Activated naive CD8-positive, alpha-beta T cell (primary cell): Measurements from ENCODE around the gene DST.

ENCODE experiments used
- H3K27ac Mint-ChIP-seq: one replicate; pipeline ENCODE4 v1.8.0; 2021; ENCODE audit warnings: mixed read lengths
- H3K27me3 Mint-ChIP-seq: one replicate; pipeline ENCODE4 v1.8.0; 2021; ENCODE audit warnings: mixed read lengths
- H3K36me3 Mint-ChIP-seq: one replicate; pipeline ENCODE4 v1.8.0; 2021; ENCODE audit warnings: mixed read lengths
- H3K4me1 Mint-ChIP-seq: one replicate; pipeline ENCODE4 v1.8.0; 2021; ENCODE audit warnings: low read depth, mixed read lengths
- H3K4me3 Mint-ChIP-seq: one replicate; pipeline ENCODE4 v1.8.0; 2021; ENCODE audit warnings: mild to moderate bottlenecking, mixed read lengths
- H3K9me3 Mint-ChIP-seq: one replicate; pipeline ENCODE4 v1.8.0; 2021; ENCODE audit warnings: low read depth, mixed read lengths

Gene DST

DNA sequence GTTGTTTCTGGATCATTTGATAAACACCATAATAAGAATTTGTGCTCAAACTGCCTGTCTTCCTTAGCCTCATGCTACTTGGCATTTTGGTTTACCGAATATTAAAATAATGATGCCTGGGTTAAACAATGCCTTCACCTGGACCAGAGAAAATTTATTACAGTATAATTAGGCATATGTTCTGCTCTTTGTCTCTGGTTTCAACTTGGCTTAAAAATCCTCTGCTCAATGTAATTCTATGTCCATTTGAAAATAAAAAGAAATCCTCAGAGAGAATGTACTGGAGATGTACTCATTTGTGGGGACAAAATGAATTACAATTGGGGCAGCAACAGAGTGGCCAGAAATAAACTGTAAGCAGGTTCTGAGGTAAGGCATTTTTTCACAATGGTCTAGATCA, 95.0 kb downstream of the DST start:
- Mint-ChIP-seq H3K36me3 (no peaks in the 10 kb centered on the region), H3K27me3 (no peaks in the 10 kb centered on the region), H3K4me3 (no peak overlapping the region), H3K4me1 (no peaks in the 10 kb centered on the region), H3K27ac (no peak overlapping the region), H3K9me3 (no peaks in the 10 kb centered on the region)

DNA sequence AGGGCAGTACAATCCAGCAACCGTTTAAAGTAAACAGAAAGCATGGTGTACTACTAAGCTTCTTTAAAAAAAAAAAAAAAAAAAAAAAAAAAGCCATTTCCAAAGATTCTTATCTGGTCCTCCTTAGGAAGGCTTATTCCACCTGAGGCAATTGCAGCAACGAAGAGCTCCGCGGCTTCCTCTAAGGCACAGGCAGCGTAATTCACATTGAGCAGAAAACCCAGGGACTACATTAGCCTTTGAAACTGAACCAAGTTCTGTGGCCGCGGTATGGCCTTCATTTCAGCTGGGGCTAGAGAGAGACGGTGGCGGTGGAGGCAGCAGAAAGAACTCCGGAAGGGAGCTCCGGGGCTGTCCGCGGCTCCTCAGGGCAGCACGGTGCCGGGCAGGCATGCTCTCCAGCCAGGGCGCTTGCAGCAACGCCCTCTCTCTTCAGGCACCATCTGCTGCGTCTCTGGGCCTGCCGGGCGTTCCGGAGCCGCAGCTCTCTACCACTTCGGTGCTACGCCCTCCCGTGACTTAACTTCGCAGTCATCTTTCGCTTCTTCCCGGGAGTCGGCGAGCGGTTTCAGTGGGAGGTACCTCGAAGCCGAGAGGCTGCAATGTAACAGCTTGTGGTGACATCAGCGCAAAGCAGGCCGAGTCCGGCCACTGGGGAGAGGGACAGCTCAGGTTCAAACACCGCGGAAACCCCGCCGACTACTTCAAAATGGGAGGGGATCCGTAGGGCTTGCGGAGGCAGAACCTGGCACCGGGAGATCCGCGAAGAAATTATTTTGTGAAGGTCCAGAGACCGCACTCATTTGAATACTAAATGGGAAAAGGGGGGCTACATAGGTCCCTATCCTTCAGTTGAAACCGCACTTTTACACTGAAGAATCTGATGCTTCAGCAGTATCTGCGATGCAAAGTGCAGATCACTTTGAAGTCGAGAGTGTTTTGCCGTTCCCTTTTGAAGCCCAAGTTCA, 100.0 kb downstream of the DST start:
- H3K4me3 Mint-ChIP-seq, result no peak overlapping the region
- no peak overlapping the region for H3K27ac Mint-ChIP-seq
- no peaks in the 10 kb centered on the region for H3K36me3 Mint-ChIP-seq
- no peaks in the 10 kb centered on the region for H3K9me3 Mint-ChIP-seq
- no peaks in the 10 kb centered on the region for H3K4me1 Mint-ChIP-seq
- no peaks in the 10 kb centered on the region for H3K27me3 Mint-ChIP-seq

DNA sequence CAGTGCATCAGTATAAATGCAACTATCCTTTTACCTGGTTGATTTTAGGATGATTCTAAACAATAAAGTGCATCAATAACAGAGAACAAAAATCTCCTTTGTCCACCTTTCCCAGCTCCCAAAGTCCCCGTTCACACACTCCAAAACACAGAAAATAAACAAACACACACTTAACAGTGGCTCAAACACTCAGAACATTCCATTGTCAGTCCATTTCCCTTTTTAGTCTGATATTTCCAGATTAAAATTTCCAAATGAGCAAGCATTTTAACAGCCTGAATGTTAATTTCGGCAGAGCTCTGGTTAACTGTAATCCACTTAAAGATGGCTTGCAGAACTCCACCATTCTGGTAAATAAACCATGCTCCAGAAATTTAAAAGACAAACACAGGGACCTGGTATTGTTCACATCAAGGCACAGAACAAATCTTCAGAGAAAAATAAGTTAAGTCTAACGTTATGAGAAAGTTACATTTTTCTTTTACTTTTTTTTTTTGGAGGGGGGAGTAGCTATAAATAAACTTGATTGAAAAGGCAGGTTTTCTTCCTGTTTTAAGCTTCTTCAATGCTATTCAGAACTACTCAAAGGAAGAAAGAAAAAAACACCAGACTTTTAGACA, 100.8 kb downstream of the DST start:
- H3K4me3 Mint-ChIP-seq, result no peak overlapping the region
- no peaks in the 10 kb centered on the region for H3K9me3 Mint-ChIP-seq
- no peaks in the 10 kb centered on the region for H3K36me3 Mint-ChIP-seq
- peaks cover 3% of the 10 kb centered on the region for H3K27me3 Mint-ChIP-seq
- no peak overlapping the region for H3K27ac Mint-ChIP-seq
- H3K4me1 Mint-ChIP-seq, result no peaks in the 10 kb centered on the region

DNA sequence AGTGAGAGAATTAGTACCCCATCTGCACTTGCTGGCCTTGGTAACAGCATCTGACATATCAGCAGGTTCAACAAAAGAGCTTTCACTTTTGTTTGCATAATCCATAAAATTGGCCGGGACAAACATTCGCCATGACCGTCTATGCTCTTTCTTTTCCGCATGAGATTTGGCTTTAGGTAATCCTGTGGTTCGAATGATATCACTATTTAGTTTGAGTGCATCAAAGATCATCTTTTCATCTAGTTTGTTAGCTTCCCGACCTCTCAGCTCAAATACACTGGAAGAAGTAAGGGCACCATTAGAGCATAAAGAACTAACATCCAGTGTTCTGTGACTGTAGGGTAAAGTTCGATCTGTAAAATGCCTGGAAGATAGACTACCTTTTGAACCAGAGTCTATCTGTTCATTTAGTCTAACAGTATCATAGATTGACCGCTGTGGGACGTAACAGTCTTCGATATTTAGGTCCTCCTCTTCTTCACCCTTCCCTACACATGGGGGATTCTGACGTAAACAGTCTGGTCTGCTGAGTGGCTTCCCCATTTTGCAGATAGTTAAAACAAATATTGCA, 101.6 kb downstream of the DST start:
- Mint-ChIP-seq H3K27me3 (peaks cover 3% of the 10 kb centered on the region), H3K9me3 (no peaks in the 10 kb centered on the region), H3K4me3 (no peak overlapping the region), H3K27ac (no peak overlapping the region), H3K4me1 (no peaks in the 10 kb centered on the region), H3K36me3 (no peaks in the 10 kb centered on the region)

DNA sequence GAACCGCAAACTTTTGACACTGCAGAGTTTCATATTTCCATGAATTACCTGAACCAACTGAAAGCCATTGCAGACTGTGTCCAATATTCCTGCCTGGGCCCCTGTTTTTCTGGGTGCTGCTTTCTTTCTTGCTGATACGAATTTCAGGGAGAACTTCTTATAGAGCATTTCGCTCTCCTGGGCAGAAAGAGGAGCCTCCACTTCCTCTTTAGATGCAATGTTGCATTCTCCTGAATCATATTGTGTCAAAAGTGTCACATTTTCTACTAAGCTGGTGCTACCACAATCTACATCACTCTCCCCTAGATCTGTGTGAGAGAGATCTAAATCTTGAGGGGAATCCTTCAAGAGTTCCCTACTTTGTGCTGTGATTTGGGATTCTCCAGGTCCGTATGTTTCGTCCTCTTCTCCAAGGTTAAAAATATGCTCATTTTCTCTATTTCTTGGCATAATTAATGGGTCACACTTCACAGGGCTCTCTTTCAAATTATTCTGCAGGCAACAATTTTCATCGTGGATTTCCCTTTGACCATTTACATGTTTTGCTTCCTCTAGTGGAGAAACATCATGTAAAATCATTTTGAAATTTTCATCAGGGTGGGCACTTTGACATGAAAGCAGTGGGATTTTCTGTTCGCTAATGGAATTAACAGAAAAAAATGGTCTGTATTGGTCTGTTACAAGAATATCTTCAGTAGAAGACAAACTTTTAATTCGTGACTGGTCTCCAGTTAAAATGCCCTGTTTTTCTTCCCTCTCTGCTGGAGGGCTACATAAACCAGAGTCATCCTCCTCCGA, 102.3 kb downstream of the DST start:
- no peaks in the 10 kb centered on the region for H3K36me3 Mint-ChIP-seq
- peaks cover 3% of the 10 kb centered on the region for H3K27me3 Mint-ChIP-seq
- no peak overlapping the region for H3K27ac Mint-ChIP-seq
- H3K4me1 Mint-ChIP-seq, result no peaks in the 10 kb centered on the region
- no peaks in the 10 kb centered on the region for H3K9me3 Mint-ChIP-seq
- no peak overlapping the region for H3K4me3 Mint-ChIP-seq

DNA sequence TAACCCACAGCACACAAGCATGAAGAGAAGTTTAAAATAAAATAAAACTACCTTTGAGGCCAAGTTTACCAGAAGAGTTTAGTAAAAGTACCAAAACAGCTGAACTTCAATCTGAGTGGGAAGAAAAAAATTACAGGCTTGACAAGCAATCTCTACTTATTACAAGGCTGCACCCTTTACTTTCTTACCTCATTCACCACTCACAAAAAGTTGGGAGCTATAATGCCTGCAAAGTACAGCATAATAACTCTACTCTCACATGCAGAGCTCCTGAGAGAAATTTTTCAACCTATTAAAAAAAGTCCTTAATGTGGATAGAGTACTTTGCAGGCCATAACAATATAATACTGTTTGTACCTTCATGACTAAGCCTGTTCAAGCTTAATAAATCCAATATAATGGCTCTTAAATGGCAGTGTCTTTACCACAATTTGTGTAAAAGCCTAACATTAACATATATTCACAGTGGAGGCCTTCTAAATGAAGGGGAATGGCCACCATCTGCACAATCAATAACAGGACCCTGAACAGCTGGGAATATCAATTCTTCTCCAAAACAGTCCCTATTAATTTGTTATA, 103.1 kb downstream of the DST start:
- no peaks in the 10 kb centered on the region for H3K9me3 Mint-ChIP-seq
- H3K27ac Mint-ChIP-seq, result no peak overlapping the region
- peaks cover 5% of the 10 kb centered on the region for H3K27me3 Mint-ChIP-seq
- no peaks in the 10 kb centered on the region for H3K36me3 Mint-ChIP-seq
- H3K4me1 Mint-ChIP-seq, result no peaks in the 10 kb centered on the region
- H3K4me3 Mint-ChIP-seq, result no peak overlapping the region

DNA sequence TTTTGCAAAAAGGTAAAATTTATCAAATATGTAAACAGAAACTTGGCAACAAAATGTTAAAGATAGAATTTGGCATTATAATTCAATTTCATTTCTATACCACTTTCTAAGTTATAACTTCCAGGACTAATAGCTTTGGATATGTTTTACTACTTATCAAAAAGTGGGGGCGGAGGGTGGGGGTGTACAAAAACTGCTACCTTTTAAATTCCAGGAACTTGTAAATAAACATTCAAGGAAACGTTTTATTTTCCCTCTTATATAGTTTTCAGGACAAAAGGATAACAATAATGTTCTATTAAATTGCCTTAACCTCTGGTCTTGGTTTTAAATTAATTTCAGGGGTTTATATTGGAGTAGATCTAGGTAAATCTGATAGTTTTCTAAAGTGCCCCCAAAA, 103.8 kb downstream of the DST start:
- H3K9me3 Mint-ChIP-seq, result no peaks in the 10 kb centered on the region
- no peaks in the 10 kb centered on the region for H3K36me3 Mint-ChIP-seq
- no peak overlapping the region for H3K27ac Mint-ChIP-seq
- H3K27me3 Mint-ChIP-seq, result peaks cover 5% of the 10 kb centered on the region
- H3K4me3 Mint-ChIP-seq, result no peak overlapping the region
- H3K4me1 Mint-ChIP-seq, result no peaks in the 10 kb centered on the region

DNA sequence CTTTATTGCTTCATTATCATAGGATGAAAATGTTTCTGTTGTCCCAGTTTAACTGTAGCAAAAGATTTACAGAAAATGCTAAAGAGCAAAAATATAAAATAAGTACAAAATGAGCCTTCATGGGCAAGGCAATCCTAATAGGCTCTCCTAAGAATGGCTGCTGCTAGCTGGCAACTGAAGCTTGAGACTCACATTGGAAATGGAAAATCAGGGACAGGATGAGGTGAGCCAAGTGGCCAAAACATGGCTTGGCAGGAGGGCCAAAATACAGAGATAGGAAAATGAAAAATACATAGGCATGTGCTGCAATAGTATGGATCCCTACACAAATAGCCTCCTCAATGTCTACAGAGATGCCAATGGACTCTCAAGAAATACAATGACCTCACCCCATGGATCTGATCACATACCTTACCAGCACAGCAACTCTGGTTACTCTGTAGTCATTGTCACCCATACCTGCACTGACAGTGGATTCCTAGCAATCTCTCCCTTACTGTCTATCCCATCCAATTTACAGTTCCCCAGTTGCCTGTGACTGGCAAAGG, 105.4 kb downstream of the DST start:
- H3K4me1 Mint-ChIP-seq, result no peaks in the 10 kb centered on the region
- H3K27me3 Mint-ChIP-seq, result peaks cover 5% of the 10 kb centered on the region
- no peak overlapping the region for H3K27ac Mint-ChIP-seq
- no peak overlapping the region for H3K4me3 Mint-ChIP-seq
- H3K9me3 Mint-ChIP-seq, result no peaks in the 10 kb centered on the region
- H3K36me3 Mint-ChIP-seq, result no peaks in the 10 kb centered on the region

DNA sequence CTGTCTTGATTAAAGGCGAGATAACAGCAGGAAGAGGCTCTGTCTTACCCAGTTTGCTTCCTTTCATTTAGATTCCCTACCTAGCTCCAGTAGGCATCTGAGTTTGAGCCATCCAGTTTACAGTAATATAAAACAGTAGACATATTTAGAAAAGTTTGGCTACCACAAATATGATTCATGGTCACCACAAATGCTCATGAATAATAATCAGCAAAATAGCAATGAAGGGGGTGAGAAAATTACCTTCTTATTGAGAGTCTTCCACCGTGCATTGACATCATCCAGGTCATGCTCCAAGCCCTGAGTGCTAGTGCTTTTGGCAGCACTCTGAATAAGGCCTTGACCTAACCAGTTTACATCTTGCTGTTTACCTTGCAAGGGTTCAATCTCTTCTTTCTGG, 106.2 kb downstream of the DST start:
- no peaks in the 10 kb centered on the region for H3K4me1 Mint-ChIP-seq
- H3K27me3 Mint-ChIP-seq, result peaks cover 5% of the 10 kb centered on the region
- no peak overlapping the region for H3K4me3 Mint-ChIP-seq
- H3K9me3 Mint-ChIP-seq, result no peaks in the 10 kb centered on the region
- no peaks in the 10 kb centered on the region for H3K36me3 Mint-ChIP-seq
- no peak overlapping the region for H3K27ac Mint-ChIP-seq

DNA sequence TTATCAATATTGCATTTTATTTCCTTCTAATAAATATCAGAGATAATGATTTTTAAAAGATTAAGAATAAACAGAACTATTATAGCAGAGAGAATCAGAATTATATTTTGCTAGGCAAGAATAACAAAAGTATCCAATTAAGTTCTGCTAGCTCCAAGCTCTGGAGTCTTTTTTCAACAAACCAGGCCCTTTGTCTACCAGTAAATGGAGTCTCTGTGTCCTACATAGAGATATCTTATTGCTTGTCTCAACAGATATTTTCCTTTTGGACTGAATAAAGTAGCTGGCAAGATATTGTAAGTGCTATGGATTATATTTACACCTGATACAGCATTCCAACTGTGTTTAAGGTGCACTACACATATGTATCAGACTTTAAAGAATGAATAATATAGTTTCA, 107.1 kb downstream of the DST start:
- H3K4me1 Mint-ChIP-seq, result no peaks in the 10 kb centered on the region
- H3K36me3 Mint-ChIP-seq, result no peaks in the 10 kb centered on the region
- H3K9me3 Mint-ChIP-seq, result no peaks in the 10 kb centered on the region
- H3K27ac Mint-ChIP-seq, result no peak overlapping the region
- peaks cover 5% of the 10 kb centered on the region for H3K27me3 Mint-ChIP-seq
- H3K4me3 Mint-ChIP-seq, result no peak overlapping the region

DNA sequence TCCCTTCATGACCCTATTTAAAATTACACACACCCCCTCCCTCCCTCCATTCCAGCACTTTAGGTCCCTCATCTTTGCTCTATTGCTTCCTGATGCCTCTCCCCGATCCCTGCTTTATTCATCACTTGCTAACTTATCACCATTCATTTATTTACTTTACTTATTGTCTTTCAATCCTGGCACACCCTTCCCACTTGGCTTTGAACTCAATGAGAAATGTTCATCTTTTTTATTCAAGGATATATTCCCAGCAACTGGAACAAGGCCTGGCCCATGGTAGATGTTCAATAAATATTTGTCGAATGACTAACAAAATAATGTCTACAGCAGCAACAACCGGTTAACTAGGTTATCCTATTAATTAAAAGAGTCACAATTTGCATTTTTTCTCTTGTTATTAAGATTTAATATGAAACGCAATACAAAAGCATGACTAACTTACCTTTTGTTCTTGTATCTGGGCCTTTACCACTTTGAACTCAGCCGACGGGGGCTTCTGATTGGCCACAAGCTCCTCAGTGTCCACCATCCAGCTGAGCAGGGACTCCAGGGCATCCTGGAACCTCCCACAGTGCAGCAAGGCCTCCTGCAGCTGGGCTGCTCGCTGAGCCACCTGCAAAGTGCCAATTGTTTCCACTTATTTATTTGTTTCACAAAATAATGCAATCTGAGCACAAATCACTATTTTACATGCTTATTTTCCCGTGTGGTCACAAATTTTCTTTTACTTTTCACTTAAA, 107.8 kb downstream of the DST start:
- H3K27ac Mint-ChIP-seq, result no peak overlapping the region
- no peaks in the 10 kb centered on the region for H3K4me1 Mint-ChIP-seq
- H3K36me3 Mint-ChIP-seq, result no peaks in the 10 kb centered on the region
- no peaks in the 10 kb centered on the region for H3K9me3 Mint-ChIP-seq
- H3K4me3 Mint-ChIP-seq, result no peak overlapping the region
- peaks cover 5% of the 10 kb centered on the region for H3K27me3 Mint-ChIP-seq

DNA sequence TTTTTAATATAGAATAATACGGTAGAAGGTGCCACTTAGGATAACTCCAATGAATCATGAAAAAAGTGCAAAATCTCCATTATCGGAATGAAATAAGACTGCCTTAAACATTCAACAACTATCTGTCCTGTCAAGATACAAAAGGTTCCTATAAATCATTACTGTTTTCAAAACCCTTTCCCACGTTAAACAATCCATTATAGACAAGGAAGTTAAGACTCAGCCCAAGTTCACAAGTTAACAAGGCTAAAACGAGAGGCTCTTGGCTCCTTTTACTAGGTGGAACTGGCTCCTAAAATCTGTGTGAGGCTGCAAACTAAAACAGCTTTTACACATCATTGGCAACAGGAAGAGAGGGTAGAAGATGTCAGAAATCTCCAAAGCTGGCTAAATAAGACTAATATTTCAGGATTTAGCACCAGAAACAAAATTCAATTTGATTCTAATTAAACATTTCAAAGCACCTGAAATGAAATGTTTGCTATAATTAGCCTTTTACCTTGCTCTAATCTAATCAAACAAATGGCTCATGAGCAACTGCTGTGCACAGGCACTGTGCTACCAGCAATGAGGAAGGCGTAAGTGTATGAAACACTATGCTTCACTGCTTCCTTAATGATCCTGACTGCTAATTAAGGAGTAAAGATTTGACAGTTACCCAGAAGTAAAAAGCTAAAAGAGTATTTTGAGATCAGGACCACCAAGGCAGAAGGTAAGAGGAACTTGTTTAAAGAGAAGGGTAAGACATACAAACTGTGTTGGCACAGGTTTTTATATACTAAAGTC, 109.7 kb downstream of the DST start:
- Mint-ChIP-seq H3K9me3 (no peaks in the 10 kb centered on the region), H3K27me3 (peaks cover 5% of the 10 kb centered on the region), H3K4me3 (no peak overlapping the region), H3K4me1 (no peaks in the 10 kb centered on the region), H3K36me3 (no peaks in the 10 kb centered on the region), H3K27ac (no peak overlapping the region)

DNA sequence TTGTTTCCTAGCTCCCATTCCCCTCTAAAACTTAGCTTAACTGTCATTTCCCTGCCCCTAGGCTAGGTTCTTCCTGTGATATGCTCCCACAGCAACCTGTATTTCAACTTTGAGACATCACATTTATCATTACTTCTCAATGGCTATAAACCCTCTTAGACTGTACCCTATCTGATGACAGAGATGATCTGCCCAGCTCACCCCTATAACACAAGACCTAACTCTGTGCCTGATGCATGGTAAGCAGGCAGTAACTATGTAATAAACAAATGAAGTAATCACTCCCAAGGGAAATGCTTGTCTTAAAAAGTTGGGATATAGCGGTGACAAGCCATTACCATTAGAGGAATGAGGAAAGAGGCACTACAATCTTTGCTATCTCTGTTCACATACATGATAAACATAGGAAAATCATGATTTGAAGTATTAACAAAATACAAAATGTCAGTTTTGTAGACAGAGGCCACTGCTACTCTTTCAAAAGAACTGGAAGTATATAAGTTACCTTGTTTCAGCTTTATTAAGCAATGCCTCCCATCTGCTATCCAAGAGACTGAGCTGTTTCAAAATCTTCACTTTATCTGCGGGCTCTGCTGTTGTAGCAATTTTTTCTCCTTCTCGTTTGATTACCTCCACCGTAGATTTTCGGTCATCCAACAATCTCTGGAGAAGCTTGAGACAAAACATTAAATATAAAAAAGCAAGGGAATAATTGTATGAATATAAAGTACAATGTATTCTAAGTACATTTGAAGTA, 110.7 kb downstream of the DST start:
- H3K27me3 Mint-ChIP-seq, result peaks cover 4% of the 10 kb centered on the region
- H3K9me3 Mint-ChIP-seq, result no peaks in the 10 kb centered on the region
- H3K4me3 Mint-ChIP-seq, result no peak overlapping the region
- H3K27ac Mint-ChIP-seq, result no peak overlapping the region
- H3K36me3 Mint-ChIP-seq, result no peaks in the 10 kb centered on the region
- no peaks in the 10 kb centered on the region for H3K4me1 Mint-ChIP-seq
